ENCODE data around the gene DUS2.

- TF ChIP-seq POLR2A (IDR thresholded peaks at IDR 0.05) (no peak), CTCF (IDR thresholded peaks at IDR 0.05) (no peak)
These were observed 68.5 kb downstream of the DUS2 start for GRCh38 chr16:68091380-68092261.
